Measurements from ENCODE around the gene SREBF1.

The SREBF1 gene

DNA sequence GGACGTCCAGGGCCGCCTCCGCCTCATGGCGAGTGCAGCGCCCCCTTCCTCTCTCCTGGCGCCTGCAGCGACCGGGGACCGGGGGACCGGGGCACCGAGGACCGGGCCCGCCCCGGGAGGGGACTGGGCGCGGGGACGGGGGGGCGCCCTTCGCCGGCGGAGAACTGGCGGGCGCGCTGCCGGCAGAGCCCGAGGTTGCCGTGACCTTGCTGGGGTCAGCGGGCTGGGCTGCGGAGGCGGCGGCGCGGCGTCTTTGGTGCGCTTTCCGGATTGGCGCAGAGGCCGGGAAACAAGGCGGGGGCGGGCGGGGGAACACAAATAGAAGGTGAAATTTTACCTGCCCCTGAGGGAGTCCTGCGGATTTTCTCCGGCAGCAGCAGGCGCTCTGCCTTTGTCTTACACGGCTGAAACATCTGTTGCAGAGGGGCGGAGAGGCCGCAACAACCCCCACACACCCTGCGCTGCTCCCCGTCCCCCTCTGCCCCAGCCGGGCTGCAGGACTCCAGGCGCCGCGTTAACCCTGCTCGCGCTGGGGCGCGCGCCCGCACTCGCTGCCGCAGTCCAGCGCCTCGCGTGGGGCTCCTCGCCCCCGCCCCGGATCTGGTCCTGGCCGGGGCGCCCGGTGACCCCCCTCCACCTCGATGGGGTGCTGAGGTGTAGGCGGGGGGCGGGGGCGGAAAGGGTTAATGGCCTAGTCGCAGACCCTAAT, 53.5 kb downstream of the SREBF1 start:
- DNase-seq (ENCODE audit: low read depth in 2 of 2, low spot score in 1 of 2) = no peak

DNA sequence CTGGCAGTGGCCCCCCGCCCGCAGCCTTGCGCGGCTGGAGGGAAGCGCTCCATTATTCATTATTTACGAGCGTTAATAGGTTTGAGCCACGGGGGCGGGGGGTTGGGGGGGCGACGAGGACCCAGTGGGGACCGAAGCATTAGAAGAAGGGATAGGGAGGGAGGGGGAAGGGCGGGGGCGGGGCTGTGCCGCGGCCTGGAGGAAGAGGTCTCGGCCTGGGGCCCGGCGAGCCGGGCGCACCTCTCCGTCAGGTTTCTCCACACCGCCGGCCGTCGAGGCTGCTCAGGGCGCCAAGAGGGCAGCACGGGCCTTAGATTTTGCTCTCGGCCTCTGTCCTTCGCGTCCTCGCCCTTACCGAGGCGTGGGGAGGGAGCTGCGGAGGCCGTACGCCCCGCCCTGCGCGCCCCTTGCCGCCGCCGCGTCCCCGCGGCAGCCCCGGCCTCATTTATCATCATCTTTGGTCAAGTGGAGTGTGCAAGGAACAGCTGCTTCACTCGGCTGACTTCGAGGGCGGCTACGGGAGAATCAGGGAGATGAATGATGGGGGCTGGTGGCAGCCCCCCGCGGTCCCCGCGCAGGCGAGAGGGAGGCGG, 54.2 kb downstream of the SREBF1 start:
- no peak for DNase-seq (ENCODE audit: low read depth in 2 of 2, low spot score in 1 of 2)

DNA sequence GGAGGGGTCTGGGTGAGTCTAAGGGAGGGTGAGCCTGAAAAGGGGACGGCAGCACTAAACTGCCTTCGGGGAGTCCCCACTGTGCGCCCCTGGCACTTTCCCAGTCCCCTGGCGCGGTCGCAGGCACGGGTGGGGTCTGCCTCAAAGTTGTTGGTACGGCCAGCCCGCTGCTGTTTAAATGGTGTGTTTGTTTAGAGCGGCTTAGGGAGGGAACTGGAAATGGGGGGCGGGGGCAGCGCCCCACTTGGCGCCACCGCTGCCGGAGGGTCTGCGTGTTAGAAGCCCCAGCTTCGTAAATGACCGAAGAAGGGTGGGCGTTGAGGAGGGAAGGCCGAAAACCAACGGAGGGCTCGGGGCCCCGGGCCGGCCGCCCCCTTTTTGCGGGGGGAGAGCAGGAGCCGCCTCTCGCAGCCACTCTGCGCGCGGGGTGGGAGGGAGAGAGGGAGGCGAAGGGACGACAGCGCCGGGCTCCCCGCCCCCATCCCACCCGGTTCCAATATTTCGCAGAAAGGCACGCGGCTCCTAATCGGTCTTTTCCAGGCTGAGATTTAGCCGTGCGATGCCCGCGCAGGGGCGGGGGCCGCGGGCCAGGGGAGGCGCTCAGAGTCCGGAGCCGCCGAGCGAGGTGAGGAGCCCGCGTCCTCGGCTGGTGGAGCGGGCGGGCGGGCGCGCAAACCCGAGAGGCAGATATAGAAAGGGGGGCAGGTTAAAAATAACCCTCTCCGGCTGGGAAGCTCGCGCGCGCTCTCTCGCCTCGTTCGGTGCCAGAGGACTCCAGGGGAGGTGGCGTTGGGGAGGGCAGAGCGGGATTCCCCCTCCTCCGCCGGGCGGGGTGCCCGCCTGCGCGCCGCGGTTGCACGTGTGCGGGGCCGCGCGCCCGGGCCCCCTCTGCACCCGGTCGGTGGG, 54.9 kb downstream of the SREBF1 start:
- DNase-seq (ENCODE audit: low read depth in 2 of 2, low spot score in 1 of 2) = no peak

GRCh38 chr17:17780922-17781590, 55.7 kb downstream of the SREBF1 start:
- DNase-seq (ENCODE audit: low read depth in 2 of 2, low spot score in 1 of 2) = no peak

- DNase-seq (ENCODE audit: low read depth in 2 of 2, low spot score in 1 of 2) = no peak
These were observed 57.7 kb downstream of the SREBF1 start for GRCh38 chr17:17779015-17779611.

- no peak for DNase-seq (ENCODE audit: low read depth in 2 of 2, low spot score in 1 of 2)
These were observed 58.3 kb downstream of the SREBF1 start for GRCh38 chr17:17778308-17779014.

- DNase-seq (ENCODE audit: low read depth in 2 of 2, low spot score in 1 of 2) = no peak
These were observed 59.9 kb downstream of the SREBF1 start for GRCh38 chr17:17776889-17777288.

DNA sequence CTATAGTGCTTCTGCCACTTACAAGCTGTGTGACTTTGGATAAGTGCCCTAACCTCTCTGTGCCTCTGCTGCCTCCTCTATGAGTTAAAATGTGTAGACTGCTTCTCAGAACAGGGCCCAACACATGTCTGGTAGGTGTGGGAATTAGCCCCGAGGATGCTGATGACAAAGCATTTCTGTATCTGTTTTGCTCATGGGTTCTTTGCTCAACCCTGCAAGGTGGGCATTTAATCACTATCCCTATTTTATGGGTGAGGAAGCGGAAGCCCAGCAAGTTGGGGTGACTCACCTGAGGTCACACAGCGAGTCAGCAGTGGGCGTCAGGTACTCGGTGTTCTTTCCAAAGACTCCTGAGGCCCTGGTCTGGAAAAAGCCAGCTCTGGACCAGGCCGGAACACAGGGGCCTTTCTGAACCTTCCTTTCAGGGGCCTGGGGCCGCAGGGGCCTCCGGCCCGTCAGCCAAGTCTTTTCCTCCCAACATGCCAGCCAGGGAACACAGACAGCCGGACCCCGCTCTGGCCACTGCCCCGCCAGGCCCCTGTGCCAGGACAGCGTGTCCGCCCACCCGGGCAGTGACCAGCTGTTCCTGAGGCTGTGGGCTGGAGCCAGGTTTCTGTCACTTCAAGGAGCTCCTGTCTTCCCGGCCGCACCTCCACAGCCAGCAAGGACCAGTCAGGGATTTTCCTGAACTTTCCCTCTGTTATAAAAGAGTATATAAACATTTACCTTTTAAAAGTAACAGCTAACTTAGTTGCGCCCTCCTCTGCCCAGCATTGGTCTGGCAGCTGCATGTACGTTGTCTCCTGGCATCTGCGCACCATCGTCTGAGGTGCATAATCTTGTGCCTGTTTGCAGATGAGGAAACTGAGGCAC, 62.5 kb downstream of the SREBF1 start:
- no peak for DNase-seq (ENCODE audit: low read depth in 2 of 2, low spot score in 1 of 2)

GRCh38 chr17:17772231-17772630, 64.6 kb downstream of the SREBF1 start:
- DNase-seq (ENCODE audit: low read depth in 2 of 2, low spot score in 1 of 2) = no peak

DNA sequence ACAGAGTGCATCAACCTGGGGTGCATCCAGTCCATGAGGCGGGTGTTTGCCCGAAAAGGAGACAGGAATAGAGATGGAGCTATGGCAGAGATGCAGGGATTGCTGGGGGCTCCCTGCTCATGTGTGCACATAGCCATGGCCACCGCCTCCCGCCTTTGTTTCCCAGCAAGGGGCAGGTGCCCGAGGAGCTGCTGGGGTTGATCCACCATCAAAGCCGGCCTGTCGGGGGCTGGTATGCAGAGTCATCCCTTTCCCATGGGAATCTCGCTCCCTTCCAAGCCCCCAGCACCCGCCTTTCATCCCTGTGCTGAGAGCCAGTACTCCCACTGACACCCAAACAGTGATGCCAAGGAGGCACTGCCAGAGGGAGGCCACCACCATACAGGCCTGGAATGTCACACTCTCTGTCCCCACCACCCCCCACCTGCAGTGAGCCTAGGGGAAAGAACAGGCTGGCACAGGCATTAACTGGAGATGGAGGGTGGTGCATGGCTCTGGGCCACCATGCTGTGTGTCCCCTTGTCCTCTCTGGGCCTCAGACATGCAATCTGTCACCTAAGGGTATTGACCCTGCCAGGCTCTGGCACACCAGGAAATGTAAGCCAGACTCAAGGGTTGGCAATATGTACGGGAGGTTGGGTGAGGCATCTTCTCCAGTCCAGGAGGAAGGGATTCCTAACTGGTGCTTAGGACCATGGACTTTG, 65.1 kb downstream of the SREBF1 start:
- DNase-seq (ENCODE audit: low read depth in 2 of 2, low spot score in 1 of 2) = no peak

- DNase-seq (ENCODE audit: low read depth in 2 of 2, low spot score in 1 of 2) = no peak
These were observed 66.1 kb downstream of the SREBF1 start for GRCh38 chr17:17770632-17771044.

GRCh38 chr17:17769869-17770631, 66.7 kb downstream of the SREBF1 start:
- no peak for DNase-seq (ENCODE audit: low read depth in 2 of 2, low spot score in 1 of 2)

DNA sequence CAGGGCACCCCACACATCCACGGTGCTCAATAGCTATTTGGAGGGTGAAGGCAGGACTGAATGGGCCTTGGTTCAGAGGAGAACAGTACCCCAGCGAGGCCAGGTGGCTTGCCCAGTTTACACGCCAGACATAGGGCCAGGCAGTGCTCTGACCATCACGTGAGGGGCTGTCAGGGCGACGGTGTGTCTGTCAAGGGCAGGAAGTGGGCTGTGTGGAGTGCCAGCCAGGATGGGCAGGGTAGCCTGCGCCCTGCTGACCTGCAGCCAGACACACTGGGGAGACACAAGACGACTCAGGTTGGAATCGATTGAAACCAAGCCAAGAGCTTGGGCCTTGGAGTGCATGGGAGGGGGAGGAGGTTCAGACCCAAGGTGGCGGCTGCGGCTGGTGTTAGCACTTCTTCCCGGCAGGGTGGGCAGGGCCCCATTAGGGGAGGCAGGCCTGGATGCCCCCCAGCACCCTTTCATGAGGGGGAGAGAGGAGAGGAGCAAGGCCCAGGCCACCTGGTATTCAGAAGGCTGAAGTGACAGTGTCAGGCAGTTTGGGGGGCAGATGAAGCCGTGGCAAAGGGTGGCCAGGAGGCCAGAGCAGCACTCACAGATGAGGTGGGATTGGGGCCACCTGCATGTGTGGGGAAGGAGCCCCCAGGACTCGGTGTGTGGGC, 68.2 kb downstream of the SREBF1 start:
- no peak for DNase-seq (ENCODE audit: low read depth in 2 of 2, low spot score in 1 of 2)

GRCh38 chr17:17767887-17768418, 68.8 kb downstream of the SREBF1 start:
- DNase-seq (ENCODE audit: low read depth in 2 of 2, low spot score in 1 of 2) = no peak

DNA sequence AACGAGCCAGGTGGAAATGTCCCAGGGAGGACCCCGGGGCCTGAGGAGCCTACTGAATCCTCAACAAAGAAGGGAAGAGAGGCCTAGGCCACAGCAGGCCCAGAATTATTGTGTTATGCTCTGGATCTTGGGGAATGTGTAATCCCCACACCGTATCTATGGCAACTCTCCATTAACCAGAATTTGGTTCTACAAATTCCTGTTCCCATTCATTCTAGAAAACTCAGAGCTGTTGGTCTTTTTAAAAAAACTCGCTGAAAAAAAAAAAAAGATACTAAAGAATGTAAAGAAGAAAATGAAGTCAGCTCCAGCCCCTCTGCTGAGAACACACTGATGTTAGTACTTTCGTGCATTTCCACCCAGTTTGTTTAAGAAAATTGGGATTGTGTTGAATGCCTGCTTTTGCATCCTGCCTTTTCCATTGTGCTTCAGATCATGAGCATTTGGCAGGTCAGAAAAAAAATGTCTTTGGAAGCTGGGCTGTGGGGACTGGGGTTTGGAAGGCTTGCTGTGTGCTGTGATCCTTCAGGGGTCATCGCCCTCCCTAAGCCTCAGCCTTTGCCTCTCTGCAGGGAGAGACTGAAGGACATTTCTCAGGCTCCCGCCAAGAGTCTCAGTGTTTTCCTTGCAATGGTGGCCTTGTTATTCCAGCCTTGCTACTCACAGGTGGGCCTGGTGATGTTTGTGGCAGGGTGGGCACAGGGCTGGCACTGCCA, 69.5 kb downstream of the SREBF1 start:
- DNase-seq (ENCODE audit: low read depth in 2 of 2, low spot score in 1 of 2) = no peak

- DNase-seq (ENCODE audit: low read depth in 2 of 2, low spot score in 1 of 2) = no peak
These were observed 70.1 kb downstream of the SREBF1 start for GRCh38 chr17:17766744-17767120.

Data from stimulated activated CD8-positive, alpha-beta memory T cell treated with anti-CD3 and anti-CD28 coated beads, Interleukin-4, amount 100 ng/mL, for 1 hour (primary cell).